ENCODE results near the gene TNS1.

DNA sequence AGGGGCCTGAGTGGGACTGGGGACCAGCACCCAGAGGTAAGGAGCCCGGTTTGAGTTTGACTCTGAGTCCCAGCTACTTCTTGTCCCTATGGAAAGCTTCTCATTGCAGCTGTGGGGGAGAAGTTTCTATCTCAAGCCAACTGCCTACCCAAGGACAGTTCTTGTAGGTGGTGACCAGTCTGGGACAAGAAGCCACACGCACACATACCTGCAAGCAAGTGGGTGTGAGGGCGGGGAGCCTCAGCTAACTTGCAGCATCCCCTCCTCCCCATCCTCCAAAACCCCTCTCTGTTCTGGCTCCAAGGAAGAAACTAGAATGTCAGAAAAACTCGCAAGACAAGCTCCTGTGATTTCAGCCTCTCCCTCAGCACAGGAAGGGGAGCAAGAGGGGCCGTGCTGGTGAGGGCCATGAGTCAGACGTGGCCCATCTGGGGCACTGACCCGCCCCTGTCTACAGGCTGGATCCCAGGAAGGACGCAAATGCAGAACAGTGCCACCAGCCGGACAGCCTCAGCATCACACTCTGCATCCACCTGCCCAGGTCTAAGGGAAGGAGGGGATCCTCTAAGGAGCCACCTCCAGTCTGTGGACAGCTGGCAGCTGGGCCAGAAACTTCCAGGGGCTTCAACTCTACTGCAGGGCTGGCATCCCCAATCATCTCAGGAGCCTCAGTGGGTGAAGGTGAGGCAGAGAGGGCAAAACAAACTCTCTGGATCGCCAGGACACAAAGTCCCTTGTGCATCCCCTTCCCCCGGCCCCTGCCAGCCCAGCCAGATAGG lies 103.4 kb downstream of the TNS1 start:
- TF ChIP-seq HDGF (IDR thresholded peaks at IDR 0.05; ENCODE audit: borderline replicate concordance) (no peak), SP1 (IDR thresholded peaks at IDR 0.05) (no peak)

Measured in HEK293T (cell line).